Measurements from ENCODE around the gene SYNPO.

Gene SYNPO

GRCh38 chr5:150604894-150605440 lies 35.5 kb upstream of the SYNPO start:
- in situ Hi-C loops (cut with HindIII; ENCODE audit: low pct_ligation_motif_present, low pct_unique_long_range_greater_than_20kb, low sequenced_read_pairs) = no loop called here
- no peak for DNase-seq

GRCh38 chr5:150605546-150605945 lies 34.9 kb upstream of the SYNPO start:
- DNase-seq = no peak
- in situ Hi-C loops (cut with HindIII; ENCODE audit: low pct_ligation_motif_present, low pct_unique_long_range_greater_than_20kb, low sequenced_read_pairs) = no loop called here

- in situ Hi-C loops (cut with HindIII; ENCODE audit: low pct_ligation_motif_present, low pct_unique_long_range_greater_than_20kb, low sequenced_read_pairs) = no loop called here
- DNase-seq = no peak
Observed at GRCh38 chr5:150606476-150606875, 34.0 kb upstream of the SYNPO start.

- DNase-seq = no peak
- in situ Hi-C loops (cut with HindIII; ENCODE audit: low pct_ligation_motif_present, low pct_unique_long_range_greater_than_20kb, low sequenced_read_pairs) = no loop called here
Observed at GRCh38 chr5:150607105-150607504, 33.4 kb upstream of the SYNPO start.

GRCh38 chr5:150607991-150608390 lies 32.5 kb upstream of the SYNPO start:
- DNase-seq = no peak
- in situ Hi-C loops (cut with HindIII; ENCODE audit: low pct_ligation_motif_present, low pct_unique_long_range_greater_than_20kb, low sequenced_read_pairs) = no loop called here

GRCh38 chr5:150608991-150609390 lies 31.5 kb upstream of the SYNPO start:
- DNase-seq = no peak
- in situ Hi-C loops (cut with HindIII; ENCODE audit: low pct_ligation_motif_present, low pct_unique_long_range_greater_than_20kb, low sequenced_read_pairs) = no loop called here

GRCh38 chr5:150609843-150610584 lies 30.4 kb upstream of the SYNPO start:
- no peak for DNase-seq
- in situ Hi-C loops (cut with HindIII; ENCODE audit: low pct_ligation_motif_present, low pct_unique_long_range_greater_than_20kb, low sequenced_read_pairs) = no loop called here

- no peak for DNase-seq
- in situ Hi-C loops (cut with HindIII; ENCODE audit: low pct_ligation_motif_present, low pct_unique_long_range_greater_than_20kb, low sequenced_read_pairs) = no loop called here
Observed at GRCh38 chr5:150611026-150611425, 29.4 kb upstream of the SYNPO start.

- no peak for DNase-seq
- in situ Hi-C loops (cut with HindIII; ENCODE audit: low pct_ligation_motif_present, low pct_unique_long_range_greater_than_20kb, low sequenced_read_pairs) = no loop called here
Observed at GRCh38 chr5:150612405-150612804, 28.1 kb upstream of the SYNPO start.

GRCh38 chr5:150612905-150613670 lies 27.4 kb upstream of the SYNPO start:
- in situ Hi-C loops (cut with HindIII; ENCODE audit: low pct_ligation_motif_present, low pct_unique_long_range_greater_than_20kb, low sequenced_read_pairs) = no loop called here
- no peak for DNase-seq

GRCh38 chr5:150613991-150614660 lies 26.3 kb upstream of the SYNPO start:
- DNase-seq = no peak

GRCh38 chr5:150614661-150615060 lies 25.8 kb upstream of the SYNPO start:
- DNase-seq = no peak
- in situ Hi-C loops (cut with HindIII; ENCODE audit: low pct_ligation_motif_present, low pct_unique_long_range_greater_than_20kb, low sequenced_read_pairs) = no loop called here

More at GRCh38 chr5:150613991-150614660, 26.3 kb upstream of the SYNPO start:
- in situ Hi-C loops (cut with HindIII; ENCODE audit: low pct_ligation_motif_present, low pct_unique_long_range_greater_than_20kb, low sequenced_read_pairs) = no loop called here

- in situ Hi-C loops (cut with HindIII; ENCODE audit: low pct_ligation_motif_present, low pct_unique_long_range_greater_than_20kb, low sequenced_read_pairs) = no loop called here
- no peak for DNase-seq
Observed at GRCh38 chr5:150615141-150615699, 25.2 kb upstream of the SYNPO start.

GRCh38 chr5:150616024-150616470 lies 24.4 kb upstream of the SYNPO start:
- no peak for DNase-seq

GRCh38 chr5:150616506-150616905 lies 24.0 kb upstream of the SYNPO start:
- in situ Hi-C loops (cut with HindIII; ENCODE audit: low pct_ligation_motif_present, low pct_unique_long_range_greater_than_20kb, low sequenced_read_pairs) = no loop called here
- no peak for DNase-seq

More at GRCh38 chr5:150616024-150616470, 24.4 kb upstream of the SYNPO start:
- in situ Hi-C loops (cut with HindIII; ENCODE audit: low pct_ligation_motif_present, low pct_unique_long_range_greater_than_20kb, low sequenced_read_pairs) = no loop called here

GRCh38 chr5:150618163-150618562 lies 22.3 kb upstream of the SYNPO start:
- in situ Hi-C loops (cut with HindIII; ENCODE audit: low pct_ligation_motif_present, low pct_unique_long_range_greater_than_20kb, low sequenced_read_pairs) = no loop called here

GRCh38 chr5:150618588-150619281 lies 21.7 kb upstream of the SYNPO start:
- in situ Hi-C loops (cut with HindIII; ENCODE audit: low pct_ligation_motif_present, low pct_unique_long_range_greater_than_20kb, low sequenced_read_pairs) = no loop called here
- DNase-seq = no peak

More at GRCh38 chr5:150618163-150618562, 22.3 kb upstream of the SYNPO start:
- DNase-seq = no peak
